Pons (tissue), 1 donor: ENCODE results near the gene TMEM245.

Experiments
- DNase-seq: peaks from one replicate; pipeline ENCODE4 v3.0.0-alpha.2; 2016; ENCODE audit warnings: low spot score

TMEM245 gene

DNA sequence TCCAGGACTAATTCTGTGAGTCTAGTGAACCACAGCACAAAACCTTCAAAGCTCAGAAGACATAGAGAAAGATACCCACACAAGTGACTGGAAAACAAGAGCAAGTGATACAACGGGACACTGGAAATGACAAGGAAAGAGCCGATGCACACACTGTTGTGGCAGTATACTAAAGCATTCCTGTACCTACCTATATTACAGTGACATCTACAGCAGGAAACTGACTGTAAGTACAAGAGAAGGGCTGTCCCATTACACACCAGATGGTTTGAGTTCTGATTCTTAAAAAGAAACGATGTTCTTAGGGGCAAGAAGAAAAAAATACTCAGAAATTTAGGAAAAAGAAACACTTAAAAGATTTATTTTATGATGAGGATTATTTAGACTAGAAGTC, 18.5 kb downstream of the TMEM245 start:
- no peak for DNase-seq

GRCh38 chr9:109100543-109101201, 19.1 kb downstream of the TMEM245 start:
- DNase-seq: no peak

GRCh38 chr9:109098960-109099308, 20.8 kb downstream of the TMEM245 start:
- peak; percentile 58 for DNase-seq

DNA sequence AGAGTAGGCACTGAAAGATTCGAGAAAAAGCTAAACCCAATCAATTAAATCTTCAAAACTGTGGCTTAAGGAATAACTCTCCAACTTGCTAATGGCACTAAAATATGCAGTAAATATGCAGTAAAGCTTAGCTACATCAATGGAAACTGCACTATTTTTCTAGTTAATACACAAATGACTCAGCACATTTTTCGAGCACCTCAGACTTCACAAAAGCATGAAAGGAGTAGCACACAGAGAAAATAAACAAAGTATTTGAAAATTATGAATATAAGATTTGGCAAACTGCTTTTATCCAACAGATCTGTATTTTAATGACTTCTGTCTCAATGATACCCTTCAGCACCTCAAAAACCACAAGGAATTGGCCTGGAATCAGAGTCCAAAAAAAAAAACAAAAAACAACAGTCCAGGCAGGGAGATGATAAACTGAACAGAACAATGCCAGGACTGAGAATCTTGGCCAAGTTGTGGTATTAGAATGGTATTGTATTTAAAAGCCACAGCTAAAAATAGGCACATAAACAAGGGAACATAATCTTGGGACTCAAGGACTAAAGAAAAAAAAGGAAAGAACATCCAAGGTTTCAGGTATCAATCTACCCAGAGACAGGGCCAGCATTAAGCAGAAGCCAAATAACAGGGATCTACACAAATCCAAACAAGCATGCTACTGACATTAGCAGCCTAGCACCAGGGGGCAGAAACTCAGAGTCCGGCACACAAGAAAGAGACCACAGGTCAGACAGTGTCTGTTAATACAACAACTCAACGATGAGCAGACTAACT, 21.4 kb downstream of the TMEM245 start:
- peak; percentile 87 for DNase-seq

- no peak for DNase-seq
Measured at GRCh38 chr9:109097146-109097545, 22.6 kb downstream of the TMEM245 start.

GRCh38 chr9:109095321-109095720, 24.4 kb downstream of the TMEM245 start:
- DNase-seq: no peak

- no peak for DNase-seq
Measured at GRCh38 chr9:109094268-109094667, 25.5 kb downstream of the TMEM245 start.

DNA sequence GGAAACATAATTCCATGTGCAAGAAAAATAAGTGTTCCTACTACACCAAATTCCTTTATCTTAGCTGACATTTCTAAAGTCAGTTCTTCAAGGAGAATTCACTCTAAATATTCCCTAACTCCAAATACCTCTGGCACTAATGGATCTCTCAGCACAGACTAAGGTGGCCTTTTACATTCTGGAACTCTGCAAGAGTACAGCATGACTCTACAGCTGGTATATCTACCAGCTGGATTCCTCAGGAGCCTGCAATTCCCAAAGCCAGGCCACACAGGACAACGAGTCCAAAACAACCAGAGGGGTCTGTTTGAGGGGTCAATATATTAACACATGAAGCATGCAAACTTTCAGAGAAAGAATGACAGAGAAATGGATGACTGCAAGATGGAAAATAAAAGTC, 27.2 kb downstream of the TMEM245 start:
- no peak for DNase-seq

GRCh38 chr9:109092051-109092580, 27.6 kb downstream of the TMEM245 start:
- DNase-seq: no peak

DNA sequence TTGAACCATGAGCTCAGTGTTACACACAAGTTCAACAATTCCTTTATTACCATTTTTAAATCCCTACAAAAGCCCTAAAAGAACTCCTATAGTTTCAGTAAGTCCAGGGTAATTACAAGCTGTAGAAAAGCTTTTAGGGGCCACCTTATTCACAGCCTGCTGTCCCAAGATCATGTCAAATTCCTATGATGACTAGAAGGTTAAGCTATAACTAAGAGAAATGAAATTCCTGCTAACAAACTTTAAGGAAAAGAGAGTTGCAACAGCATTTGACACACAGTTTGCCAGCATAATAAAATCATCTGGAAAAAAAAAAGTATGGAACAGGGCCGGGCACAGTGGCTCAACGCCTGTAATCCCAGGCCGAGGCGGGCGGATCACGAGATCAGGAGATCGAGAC, 31.5 kb downstream of the TMEM245 start:
- DNase-seq: no peak

DNA sequence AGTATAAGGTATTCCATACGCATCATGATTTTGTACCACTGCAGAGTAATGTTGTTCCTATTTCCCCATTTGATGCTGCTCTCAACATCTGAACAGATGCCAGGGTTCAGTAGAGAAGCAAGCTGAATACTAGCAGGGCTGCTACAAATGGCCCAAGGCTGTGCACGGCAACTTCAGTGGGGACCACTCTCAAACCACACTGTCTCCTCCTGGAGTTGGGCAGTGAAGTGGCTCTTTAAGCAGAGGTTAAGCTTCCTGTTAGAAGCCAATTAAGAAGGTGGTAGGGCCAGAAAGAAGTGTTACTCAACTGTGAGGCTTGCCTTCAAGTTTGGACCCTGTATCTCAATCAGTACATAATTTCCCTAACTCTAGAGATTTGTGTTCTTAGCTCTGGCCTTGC, 32.0 kb downstream of the TMEM245 start:
- DNase-seq: no peak

- no peak for DNase-seq
Measured at GRCh38 chr9:109086221-109086620, 33.5 kb downstream of the TMEM245 start.

DNA sequence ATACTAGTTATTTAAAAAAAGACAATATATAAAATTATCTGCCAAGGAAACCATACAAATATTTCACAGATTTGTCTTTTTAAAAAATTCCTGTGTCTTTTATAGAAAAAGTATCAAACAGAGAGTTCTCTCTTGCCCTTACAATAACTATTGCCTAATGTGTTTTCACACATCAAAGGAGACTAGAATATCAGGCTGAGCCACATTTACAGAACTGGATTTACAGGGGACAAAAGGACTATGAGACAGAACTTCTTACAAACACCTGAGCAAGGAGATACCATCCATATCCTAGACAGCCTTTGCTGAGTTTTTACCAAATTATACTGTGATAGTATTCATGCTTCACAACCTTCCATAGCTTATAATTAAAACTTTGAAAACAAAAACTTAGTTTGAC, 34.2 kb downstream of the TMEM245 start:
- no peak for DNase-seq

DNA sequence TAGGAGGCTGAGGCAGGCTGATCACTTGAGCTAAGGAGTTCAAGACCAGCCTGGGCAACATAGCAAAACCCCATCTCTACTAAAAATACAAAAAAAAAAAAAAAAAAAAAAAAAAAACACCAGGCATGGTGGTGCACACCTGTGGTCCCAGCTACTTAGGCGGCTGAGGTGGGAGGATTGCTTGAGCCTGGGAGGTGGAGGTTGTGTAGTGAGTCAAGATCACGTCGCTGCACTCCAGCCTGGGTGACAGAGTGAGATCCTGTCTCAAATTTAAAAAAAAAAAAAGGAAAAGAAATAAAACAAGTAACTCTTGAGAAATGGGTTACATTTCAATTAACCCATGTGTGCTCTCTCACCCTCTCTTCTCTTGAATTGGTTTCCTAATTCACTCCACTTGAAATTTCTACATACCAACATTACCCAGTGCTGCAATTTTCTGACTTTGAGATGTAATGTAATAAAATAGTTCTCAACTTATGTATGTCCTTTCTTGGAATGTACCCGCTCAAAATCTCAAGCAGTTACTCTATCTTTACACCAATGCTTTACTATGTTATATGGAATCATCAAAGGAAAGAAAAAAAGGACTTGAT, 35.8 kb downstream of the TMEM245 start:
- no peak for DNase-seq

DNA sequence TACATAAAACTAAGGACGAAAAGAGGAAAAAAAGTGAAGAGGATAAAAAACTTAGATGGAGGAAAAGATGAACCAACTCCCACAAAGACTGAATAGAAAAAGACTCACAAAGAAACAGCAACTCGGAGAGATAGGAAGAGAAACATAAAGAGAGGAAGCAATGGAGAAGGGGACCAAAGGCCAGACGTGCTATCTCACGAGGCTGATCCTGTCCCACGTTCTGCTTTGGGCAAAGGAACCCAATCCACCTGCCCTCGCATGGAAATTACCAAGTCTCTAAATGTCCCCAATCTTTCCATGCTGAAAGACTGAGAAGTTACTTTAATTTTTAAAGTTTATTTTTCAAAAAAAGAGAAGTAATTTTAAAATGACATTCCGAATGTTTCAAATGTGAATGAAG, 36.6 kb downstream of the TMEM245 start:
- no peak for DNase-seq

DNA sequence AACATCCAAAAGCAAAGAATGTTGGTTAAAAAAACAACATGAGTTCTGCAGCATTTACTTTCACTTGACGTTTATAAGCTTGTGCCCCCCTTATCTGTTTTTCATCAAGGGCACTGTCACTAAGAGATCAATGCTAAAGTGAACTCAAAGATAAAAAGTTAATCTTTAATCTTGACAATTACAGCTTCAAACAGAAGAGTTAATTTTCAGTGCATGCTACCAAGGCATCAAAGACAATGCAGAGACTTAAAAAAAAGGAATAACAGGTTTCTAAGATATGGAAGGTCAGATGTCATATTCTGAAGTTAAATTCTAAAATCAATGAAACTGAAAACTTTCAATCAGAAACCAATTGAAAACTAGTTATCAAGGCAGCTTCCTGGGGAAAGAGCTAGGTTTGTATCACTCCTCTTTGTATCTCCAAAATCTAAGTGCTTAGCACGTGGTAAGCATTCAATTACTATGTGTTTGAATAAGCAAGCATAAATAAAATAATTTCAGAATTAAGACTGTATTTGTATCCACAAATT, 37.6 kb downstream of the TMEM245 start:
- DNase-seq: no peak

- no peak for DNase-seq
Measured at GRCh38 chr9:109074236-109074889, 45.4 kb downstream of the TMEM245 start.

DNA sequence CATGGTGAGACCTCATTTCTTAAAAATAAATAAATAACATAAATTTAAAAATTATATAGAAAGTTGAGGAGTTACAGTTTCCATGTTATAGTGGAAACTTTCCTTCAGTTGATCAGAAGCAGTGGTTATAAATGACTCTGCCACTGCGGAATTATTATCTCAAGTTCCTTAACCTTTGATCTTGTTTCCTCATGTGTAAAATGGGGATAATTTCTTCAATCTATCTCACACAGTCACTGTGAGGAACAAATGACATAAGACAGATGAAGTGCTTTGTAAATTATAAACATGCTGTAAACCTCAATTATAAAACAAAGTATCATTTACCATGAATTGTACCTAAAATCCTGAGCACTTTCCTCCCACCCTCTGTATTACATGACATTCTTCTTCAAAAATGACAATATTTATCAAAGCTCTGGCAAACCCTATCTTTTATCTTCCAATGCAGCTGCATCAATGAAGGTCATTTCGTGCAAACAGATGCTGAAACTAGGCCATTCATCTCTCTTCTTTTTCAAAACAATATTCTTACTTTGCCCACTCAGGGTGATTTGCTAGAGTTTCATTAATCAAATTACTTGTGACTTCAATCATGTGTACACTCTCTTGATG, 46.8 kb downstream of the TMEM245 start:
- DNase-seq: no peak

DNA sequence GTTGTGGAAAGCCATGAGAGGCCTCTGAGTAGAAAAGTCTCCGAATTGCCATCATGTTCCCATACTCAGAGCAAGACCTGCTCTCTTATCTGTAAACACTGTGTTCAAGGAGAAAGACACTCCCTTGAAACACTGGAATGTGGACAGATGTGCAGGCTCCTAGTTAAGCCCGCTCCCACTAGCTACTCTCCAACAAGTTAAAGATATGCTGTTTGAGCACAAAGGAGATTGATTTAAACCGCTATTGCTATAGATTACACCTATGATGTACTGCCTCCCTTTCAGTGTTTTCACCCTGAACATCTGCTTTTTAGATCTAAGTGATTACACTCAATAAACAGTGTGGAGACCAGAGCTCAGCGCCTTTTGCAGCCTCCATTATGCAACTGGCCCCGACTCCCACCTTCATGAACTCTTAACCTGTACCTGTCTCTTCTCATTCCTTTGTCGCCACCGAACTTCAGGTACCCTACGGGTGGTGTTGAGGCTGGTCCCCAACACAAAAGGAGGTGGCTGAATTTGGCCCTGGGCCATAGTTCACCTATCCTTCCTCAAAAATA, 47.5 kb downstream of the TMEM245 start:
- DNase-seq: no peak

GRCh38 chr9:109068764-109069163, 51.0 kb downstream of the TMEM245 start:
- no peak for DNase-seq

GRCh38 chr9:109064963-109065702, 54.6 kb downstream of the TMEM245 start:
- no peak for DNase-seq
